Glutamatergic neuron (in vitro differentiated cells): ENCODE data around the gene HDAC8. TPM values are rescaled to one million over a fixed set of nuclear protein-coding genes. Genes with fewer than 3 reads are reported as not detected.
"Not testable (repeated sequence)": the region's sequence is repeated elsewhere in the genome, so short reads cannot be mapped to it uniquely, and the experiment has no call there.

Experiments
- DNase-seq: peaks from one replicate; pipeline ENCODE4 v3.0.0; 2022
- H3K27ac Mint-ChIP-seq: one replicate; pipeline ENCODE4 v1.8.0; 2020; ENCODE audit warnings: mild to moderate bottlenecking, mixed read lengths, inconsistent platforms; ENCODE audit not compliant: unreplicated experiment
- H3K27me3 Mint-ChIP-seq: one replicate; pipeline ENCODE4 v1.8.0; 2020; ENCODE audit warnings: mild to moderate bottlenecking, moderate library complexity, mixed read lengths, inconsistent platforms; ENCODE audit not compliant: unreplicated experiment
- H3K36me3 Mint-ChIP-seq: one replicate; pipeline ENCODE4 v1.8.0; 2020; ENCODE audit warnings: mild to moderate bottlenecking, mixed read lengths, inconsistent platforms; ENCODE audit not compliant: unreplicated experiment
- H3K4me1 Mint-ChIP-seq: one replicate; pipeline ENCODE4 v1.8.0; 2020; ENCODE audit warnings: mild to moderate bottlenecking, low read depth, mixed read lengths, inconsistent platforms; ENCODE audit not compliant: unreplicated experiment
- H3K4me3 Mint-ChIP-seq: one replicate; pipeline ENCODE4 v1.8.0; 2020; ENCODE audit warnings: mild to moderate bottlenecking, mixed read lengths, inconsistent platforms; ENCODE audit not compliant: unreplicated experiment
- H3K9me3 Mint-ChIP-seq: one replicate; pipeline ENCODE4 v1.8.0; 2020; ENCODE audit warnings: mild to moderate bottlenecking, moderate library complexity, mixed read lengths, inconsistent platforms; ENCODE audit not compliant: unreplicated experiment
- total RNA-seq: library from RNA; stranded (reverse); fragmentation: NEBNext Ultra II Directional; extraction: Animal tissue kit (Norgen Biotek cat#: 25700); gene quantifications from one replicate; pipeline ENCODE4 v1.2.1, GENCODE V29; 2021; ENCODE audit not compliant: unreplicated experiment
- TF ChIP-seq, protein P1 (sequence below): fragments of 200-600 bp; sonication (generic); IDR thresholded peaks from one replicate; pipeline ENCODE4 v1.5.0; 2021; ENCODE audit not compliant: partially characterized antibody, unreplicated experiment

HDAC8 gene
- total RNA-seq, 1 donor from 2014 or later = 49.0 TPM

DNA sequence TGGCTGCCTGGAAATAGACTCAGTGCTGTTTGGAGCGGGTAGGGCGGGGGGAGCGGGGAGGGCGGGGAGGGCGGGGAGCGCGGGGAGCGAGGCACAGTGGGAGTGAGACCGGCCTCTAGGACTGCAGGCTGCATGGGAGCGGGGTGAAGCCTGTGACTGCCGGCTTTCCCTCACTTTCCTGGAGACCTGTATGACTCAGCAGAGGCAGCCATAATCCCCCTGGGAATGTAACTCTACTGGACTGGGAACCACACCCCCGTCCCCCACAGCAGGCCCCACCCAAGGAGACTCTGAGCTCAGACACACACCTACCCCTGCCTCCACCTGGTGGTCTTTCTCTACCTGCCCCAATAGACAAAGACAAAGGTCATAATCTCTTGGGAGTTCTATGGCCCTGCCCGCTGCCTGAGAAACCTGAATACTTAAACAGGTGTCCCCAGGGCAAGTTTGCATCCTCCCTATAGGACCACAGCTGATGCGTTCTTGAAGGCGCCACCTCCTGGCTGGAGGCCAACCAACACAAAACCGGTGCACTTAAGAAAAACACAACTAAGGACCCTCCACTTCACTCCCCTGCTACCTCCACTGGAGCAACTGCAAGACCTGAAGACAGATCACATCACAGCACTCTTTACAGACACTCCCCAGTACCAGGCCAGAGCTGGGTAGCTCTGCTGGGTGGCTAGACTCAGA, 18.0 kb downstream of the HDAC8 start:
- Mint-ChIP-seq H3K4me3 (peak overlapping the region; percentile 46), H3K9me3 (no peaks in the 10 kb centered on the region), H3K27ac (peak overlapping the region; percentile 46), H3K36me3 (peaks cover 17% of the 10 kb centered on the region), H3K4me1 (peaks cover 11% of the 10 kb centered on the region), H3K27me3 (no peaks in the 10 kb centered on the region)
- TF ChIP-seq, protein P1, sequence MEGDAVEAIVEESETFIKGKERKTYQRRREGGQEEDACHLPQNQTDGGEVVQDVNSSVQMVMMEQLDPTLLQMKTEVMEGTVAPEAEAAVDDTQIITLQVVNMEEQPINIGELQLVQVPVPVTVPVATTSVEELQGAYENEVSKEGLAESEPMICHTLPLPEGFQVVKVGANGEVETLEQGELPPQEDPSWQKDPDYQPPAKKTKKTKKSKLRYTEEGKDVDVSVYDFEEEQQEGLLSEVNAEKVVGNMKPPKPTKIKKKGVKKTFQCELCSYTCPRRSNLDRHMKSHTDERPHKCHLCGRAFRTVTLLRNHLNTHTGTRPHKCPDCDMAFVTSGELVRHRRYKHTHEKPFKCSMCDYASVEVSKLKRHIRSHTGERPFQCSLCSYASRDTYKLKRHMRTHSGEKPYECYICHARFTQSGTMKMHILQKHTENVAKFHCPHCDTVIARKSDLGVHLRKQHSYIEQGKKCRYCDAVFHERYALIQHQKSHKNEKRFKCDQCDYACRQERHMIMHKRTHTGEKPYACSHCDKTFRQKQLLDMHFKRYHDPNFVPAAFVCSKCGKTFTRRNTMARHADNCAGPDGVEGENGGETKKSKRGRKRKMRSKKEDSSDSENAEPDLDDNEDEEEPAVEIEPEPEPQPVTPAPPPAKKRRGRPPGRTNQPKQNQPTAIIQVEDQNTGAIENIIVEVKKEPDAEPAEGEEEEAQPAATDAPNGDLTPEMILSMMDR = peak; percentile 20
- peak; percentile 32 for DNase-seq

DNA sequence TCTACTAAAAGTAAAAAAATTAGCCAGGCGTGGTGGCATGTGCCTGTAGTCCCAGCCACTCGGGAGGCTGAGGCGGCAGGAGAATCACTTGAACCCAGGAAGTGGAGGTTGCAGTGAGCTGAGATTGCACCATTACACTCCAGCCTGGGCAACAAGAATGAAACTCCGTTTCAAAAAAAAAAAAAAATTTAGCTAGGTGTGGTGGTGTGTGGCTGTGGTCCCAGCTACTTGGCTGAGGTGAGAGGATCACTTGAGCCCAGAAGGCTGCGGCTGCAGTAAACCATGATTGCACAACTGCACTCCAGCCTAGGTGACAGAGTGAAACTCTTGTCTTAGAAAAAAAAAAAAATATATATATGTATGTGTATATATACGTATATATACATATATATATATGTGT, 20.2 kb downstream of the HDAC8 start:
- not testable (repeated sequence) for H3K36me3 Mint-ChIP-seq, H3K9me3 Mint-ChIP-seq, H3K27me3 Mint-ChIP-seq, H3K4me3 Mint-ChIP-seq, DNase-seq, H3K27ac Mint-ChIP-seq
- peaks cover 11% of the 10 kb centered on the region for H3K4me1 Mint-ChIP-seq

DNA sequence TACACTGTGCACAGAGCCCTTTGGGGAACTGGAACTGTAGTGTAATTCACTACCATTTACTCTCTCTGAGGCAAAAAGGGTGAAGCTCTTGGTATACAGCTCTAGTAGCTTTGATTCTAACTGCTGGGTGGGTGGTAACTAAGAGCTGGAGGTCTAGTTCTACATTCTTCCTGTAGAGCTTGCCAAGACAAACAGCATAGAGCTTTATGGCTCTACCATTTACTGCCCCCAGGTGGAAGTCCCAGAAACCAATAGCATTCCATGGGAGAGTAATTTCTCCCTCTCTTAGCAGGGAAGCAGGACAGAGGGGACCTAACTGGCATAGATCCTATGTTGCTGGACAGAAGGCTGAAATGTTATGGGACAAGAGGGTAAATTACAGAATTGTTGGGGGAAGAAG, 26.7 kb downstream of the HDAC8 start:
- peaks cover 11% of the 10 kb centered on the region for H3K36me3 Mint-ChIP-seq
- H3K27ac Mint-ChIP-seq = no peak overlapping the region
- H3K9me3 Mint-ChIP-seq = peaks cover 4% of the 10 kb centered on the region
- H3K4me3 Mint-ChIP-seq = no peak overlapping the region
- DNase-seq = no peak
- H3K27me3 Mint-ChIP-seq = peaks cover 1% of the 10 kb centered on the region
- TF ChIP-seq, protein P1 = no peak
- peaks cover 2% of the 10 kb centered on the region for H3K4me1 Mint-ChIP-seq

DNA sequence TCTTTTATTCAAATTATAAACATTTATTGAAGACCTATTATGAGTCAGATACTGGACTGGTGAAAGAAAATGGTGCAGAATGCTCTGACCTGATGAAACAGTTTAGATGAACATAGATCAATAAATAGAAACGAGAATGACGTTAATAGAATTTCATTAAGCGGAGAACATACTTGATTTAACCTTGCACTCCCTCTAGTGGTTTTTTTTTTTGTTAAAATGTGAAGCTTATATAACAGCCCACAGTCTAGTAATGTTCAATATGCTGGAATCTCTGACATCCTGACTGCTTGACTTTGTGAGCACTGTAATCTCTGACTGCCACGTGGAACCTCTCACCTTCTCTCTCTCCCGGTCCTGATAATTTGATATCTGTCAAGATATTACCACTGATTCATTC, 32.3 kb downstream of the HDAC8 start:
- H3K27ac Mint-ChIP-seq = no peak overlapping the region
- no peak for DNase-seq
- TF ChIP-seq, protein P1 = peak; percentile 17
- peaks cover 6% of the 10 kb centered on the region for H3K4me1 Mint-ChIP-seq
- H3K36me3 Mint-ChIP-seq = peaks cover 6% of the 10 kb centered on the region
- no peak overlapping the region for H3K4me3 Mint-ChIP-seq
- H3K27me3 Mint-ChIP-seq = peaks cover 1% of the 10 kb centered on the region
- H3K9me3 Mint-ChIP-seq = peaks cover 2% of the 10 kb centered on the region

DNA sequence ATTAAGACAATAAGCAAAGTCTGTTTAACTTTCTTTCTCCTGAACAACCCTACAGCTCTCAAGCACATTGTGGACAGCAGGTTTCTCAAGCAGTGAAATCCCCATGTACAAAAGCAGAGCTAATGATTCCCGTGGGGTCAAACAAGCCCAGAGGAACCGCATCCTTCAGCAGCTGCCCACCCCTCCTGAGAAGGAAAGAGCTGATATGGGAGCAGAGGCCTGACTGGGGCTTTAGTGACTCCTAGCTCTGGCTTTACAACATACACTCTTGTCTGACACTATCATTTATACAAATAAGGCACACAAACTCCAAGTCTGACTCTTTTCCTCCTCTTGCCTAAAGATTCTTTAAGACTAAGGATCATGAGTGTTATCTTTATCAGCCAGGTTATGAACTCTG, 32.8 kb downstream of the HDAC8 start:
- Mint-ChIP-seq H3K36me3 (peaks cover 6% of the 10 kb centered on the region), H3K9me3 (peaks cover under 1% of the 10 kb centered on the region), H3K27ac (peak overlapping the region; percentile 59), H3K4me3 (no peak overlapping the region), H3K27me3 (peaks cover 1% of the 10 kb centered on the region), H3K4me1 (peaks cover 6% of the 10 kb centered on the region)
- TF ChIP-seq, protein P1 = no peak
- DNase-seq = peak; percentile 18
